Gastroesophageal sphincter (tissue), 3 donors: Measurements from ENCODE around the gene DUXB.

Source experiments
- CTCF ChIP-seq, 4 experiments: fragments of 200-600 bp in 2 of 4; fragments of 450-650 bp in 2 of 4; sonication (generic) in 1 of 4; IDR thresholded peaks; one replicate each; pipeline ENCODE4 v1.5.1; 2017 to 2019; ENCODE audit warnings: antibody characterized with exemption in 4 of 4, mild to moderate bottlenecking in 2 of 4, moderate library complexity in 2 of 4
- POLR2A ChIP-seq, 2 donors: fragments of 450-650 bp; IDR thresholded peaks; one replicate each; pipeline ENCODE4 v1.6.1; 2017; ENCODE audit warnings: antibody characterized with exemption in 2 of 2, mild to moderate bottlenecking in 2 of 2, moderate library complexity in 1 of 2
- POLR2AphosphoS5 ChIP-seq: sonication (generic); formaldehyde crosslinking; IDR thresholded peaks from one replicate; pipeline ENCODE4 v1.6.1; 2017; ENCODE audit warnings: antibody characterized with exemption

GRCh38 chr16:75727221-75727620 is 26.0 kb upstream of the DUXB start:
- TF ChIP-seq CTCF (IDR thresholded peaks at IDR 0.05), result no peak
- TF ChIP-seq POLR2A (IDR thresholded peaks at IDR 0.05), result no peak
- no peak for TF ChIP-seq POLR2AphosphoS5
